Liver (tissue), 3 donors: ENCODE measurements around the gene ZNF556.

ENCODE experiments used
- ATF3 ChIP-seq: IDR thresholded peaks from 2 replicates; pipeline ENCODE4 v1.6.1; 2016; ENCODE audit warnings: antibody characterized with exemption
- CTCF ChIP-seq: fragments of 150-350 bp; IDR thresholded peaks from 2 replicates; pipeline ENCODE4 v1.5.1; 2017; ENCODE audit warnings: improper control_type of control experiment, low read depth, low read length; ENCODE audit not compliant: missing input control
- HNF4G ChIP-seq: IDR thresholded peaks from 2 replicates; pipeline ENCODE4 v1.6.1; 2016; ENCODE audit warnings: antibody characterized with exemption
- JUND ChIP-seq, 2 donors: IDR thresholded peaks; 2 replicates each; pipeline ENCODE4 v1.6.1; 2016; ENCODE audit warnings: antibody characterized with exemption in 2 of 2
- MAX ChIP-seq: IDR thresholded peaks from 2 replicates; pipeline ENCODE4 v1.6.1; 2016; ENCODE audit warnings: antibody characterized with exemption
- RAD21 ChIP-seq, 2 donors: IDR thresholded peaks; 2 replicates each; pipeline ENCODE4 v1.6.1; 2016; ENCODE audit warnings: antibody characterized with exemption in 2 of 2, mild to moderate bottlenecking in 2 of 2
- REST ChIP-seq: IDR thresholded peaks from 2 replicates; pipeline ENCODE4 v1.6.1; 2016; ENCODE audit warnings: antibody characterized with exemption, mild to moderate bottlenecking
- YY1 ChIP-seq: IDR thresholded peaks from 2 replicates; pipeline ENCODE4 v1.6.1; 2016; ENCODE audit warnings: antibody characterized with exemption, mild to moderate bottlenecking
- ZBTB33 ChIP-seq: IDR thresholded peaks from 2 replicates; pipeline ENCODE4 v1.6.1; 2016; ENCODE audit warnings: antibody characterized with exemption
- donor health status: healthy.
- donor health status: healthy.

- TF ChIP-seq CTCF, result no peak
- no peak for TF ChIP-seq REST
- no peak for TF ChIP-seq ATF3
- no peak for TF ChIP-seq MAX
- no peak for TF ChIP-seq RAD21 (IDR thresholded peaks at IDR 0.05)
- no peak for TF ChIP-seq YY1
- no peak for TF ChIP-seq JUND (IDR thresholded peaks at IDR 0.05)
- no peak for TF ChIP-seq ZBTB33
- TF ChIP-seq HNF4G, result no peak
Measured at GRCh38 chr19:2848616-2849015, 18.5 kb upstream of the ZNF556 start.
